ENCODE results near the gene GTF2F2. TPM values are rescaled to one million over a fixed set of nuclear protein-coding genes. Genes with fewer than 3 reads are reported as not detected.

GTF2F2 gene
- polyA plus RNA-seq, 2 of the 4 experiments (the other 2 are of a cell fraction): 21.0 to 30.0 TPM

GRCh38 chr13:45296259-45296658, 175.9 kb downstream of the GTF2F2 start:
- ATAC-seq (no peak), DNase-seq (ENCODE audit: low read depth in 1 of 2, low spot score in 1 of 2) (no peak), FAIRE-seq (no peak)
- no peak overlapping the region for H3K4me3 ChIP-seq
- no peaks in the 10 kb centered on the region for H3K9me3 ChIP-seq
- ChIA-PET POLR2A (no interaction called here), CTCF (no interaction called here)
- TF ChIP-seq CTCF (IDR thresholded peaks at IDR 0.05) (no peak), ZFP36 (IDR thresholded peaks at IDR 0.05; ENCODE audit: borderline replicate concordance, partially characterized antibody) (no peak), PHF8 (IDR thresholded peaks at IDR 0.05; ENCODE audit: borderline replicate concordance, low read depth) (no peak), PBX3 (IDR thresholded peaks at IDR 0.05) (no peak), KDM5A (IDR thresholded peaks at IDR 0.05) (no peak), CHD4 (IDR thresholded peaks at IDR 0.05; ENCODE audit: borderline replicate concordance) (no peak), KDM1A (IDR thresholded peaks at IDR 0.05; ENCODE audit: low read depth) (no peak), CHD2 (IDR thresholded peaks at IDR 0.05; ENCODE audit: low read length, partially characterized antibody) (no peak), HDAC2 (IDR thresholded peaks at IDR 0.05) (no peak), MAFK (IDR thresholded peaks at IDR 0.05; ENCODE audit: partially characterized antibody) (no peak), CBX8 (IDR thresholded peaks at IDR 0.05) (no peak), BHLHE40 (IDR thresholded peaks at IDR 0.05; ENCODE audit: low read depth, low read length) (no peak), HOXA7 (CRISPR knock-in tag; IDR thresholded peaks at IDR 0.05) (no peak)
- no peak overlapping the region for H3K4me2 ChIP-seq
- H3K4me1 ChIP-seq: no peaks in the 10 kb centered on the region
- no peak overlapping the region for H3K27ac ChIP-seq

- H3K9me3 ChIP-seq: no peaks in the 10 kb centered on the region
- no peak overlapping the region for H3K4me2 ChIP-seq
- no peak for DNase-seq (ENCODE audit: low read depth in 1 of 2, low spot score in 1 of 2)
- no peak for FAIRE-seq
- no peaks in the 10 kb centered on the region for H3K4me1 ChIP-seq
- ChIA-PET POLR2A (no interaction called here), CTCF (interaction anchor here (0.9 to 3.9 kb wide), 2 partner anchors 11 to 250 kb away, joined by 4 to 33 read pairs; no protein-coding TSS in a partner anchor)
- H3K27ac ChIP-seq: no peak overlapping the region
- no peak for ATAC-seq
- 86% methylated on average over 7 of the region's 7 CpGs for WGBS (ENCODE audit: missing lambda C conversion rate)
- no peak overlapping the region for H3K4me3 ChIP-seq
- TF ChIP-seq CHD4 (IDR thresholded peaks at IDR 0.05; ENCODE audit: borderline replicate concordance) (no peak), CBX8 (IDR thresholded peaks at IDR 0.05) (no peak), PBX3 (IDR thresholded peaks at IDR 0.05) (no peak), NR3C1 (IDR thresholded peaks at IDR 0.05) (no peak), EP300 (IDR thresholded peaks at IDR 0.05) (no peak), CTCF (IDR thresholded peaks at IDR 0.05) (no peak), TP53 (CRISPR knock-in tag; IDR thresholded peaks at IDR 0.05) (no peak), NFE2L2 (conservative IDR thresholded peaks at IDR 0.05; ENCODE audit: low read length) (no peak)
Observed at GRCh38 chr13:45297456-45298205, 177.3 kb downstream of the GTF2F2 start.

GRCh38 chr13:45298206-45298505, 177.8 kb downstream of the GTF2F2 start:
- H3K27ac ChIP-seq: no peak overlapping the region
- ChIA-PET POLR2A (no interaction called here), CTCF (interaction anchor here (0.9 to 3.9 kb wide), 2 partner anchors 11 to 251 kb away, joined by 4 to 33 read pairs; no protein-coding TSS in a partner anchor)
- 89% methylated on average over 2 of the region's 2 CpGs for WGBS (ENCODE audit: missing lambda C conversion rate)
- ATAC-seq (no peak; a peak in 1 of 6 replicates), FAIRE-seq (no peak), DNase-seq (ENCODE audit: low read depth in 1 of 2, low spot score in 1 of 2) (no peak)
- no peaks in the 10 kb centered on the region for H3K4me1 ChIP-seq
- H3K4me3 ChIP-seq: no peak overlapping the region
- no peak overlapping the region for H3K4me2 ChIP-seq
- no peaks in the 10 kb centered on the region for H3K9me3 ChIP-seq
- TF ChIP-seq FOSL2 (IDR thresholded peaks at IDR 0.05) (no peak), FOSL2 (CRISPR knock-in tag; IDR thresholded peaks at IDR 0.05) (no peak), PBX3 (IDR thresholded peaks at IDR 0.05) (no peak), JUN (IDR thresholded peaks at IDR 0.05) (no peak), HEYL (CRISPR knock-in tag; IDR thresholded peaks at IDR 0.05) (no peak), ZNF302 (CRISPR knock-in tag; IDR thresholded peaks at IDR 0.05) (no peak), REST (IDR thresholded peaks at IDR 0.05) (no peak)

Data from A549 (cell line).